ENCODE measurements around the gene CISD3.

Gene CISD3, protein sequence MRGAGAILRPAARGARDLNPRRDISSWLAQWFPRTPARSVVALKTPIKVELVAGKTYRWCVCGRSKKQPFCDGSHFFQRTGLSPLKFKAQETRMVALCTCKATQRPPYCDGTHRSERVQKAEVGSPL

DNA sequence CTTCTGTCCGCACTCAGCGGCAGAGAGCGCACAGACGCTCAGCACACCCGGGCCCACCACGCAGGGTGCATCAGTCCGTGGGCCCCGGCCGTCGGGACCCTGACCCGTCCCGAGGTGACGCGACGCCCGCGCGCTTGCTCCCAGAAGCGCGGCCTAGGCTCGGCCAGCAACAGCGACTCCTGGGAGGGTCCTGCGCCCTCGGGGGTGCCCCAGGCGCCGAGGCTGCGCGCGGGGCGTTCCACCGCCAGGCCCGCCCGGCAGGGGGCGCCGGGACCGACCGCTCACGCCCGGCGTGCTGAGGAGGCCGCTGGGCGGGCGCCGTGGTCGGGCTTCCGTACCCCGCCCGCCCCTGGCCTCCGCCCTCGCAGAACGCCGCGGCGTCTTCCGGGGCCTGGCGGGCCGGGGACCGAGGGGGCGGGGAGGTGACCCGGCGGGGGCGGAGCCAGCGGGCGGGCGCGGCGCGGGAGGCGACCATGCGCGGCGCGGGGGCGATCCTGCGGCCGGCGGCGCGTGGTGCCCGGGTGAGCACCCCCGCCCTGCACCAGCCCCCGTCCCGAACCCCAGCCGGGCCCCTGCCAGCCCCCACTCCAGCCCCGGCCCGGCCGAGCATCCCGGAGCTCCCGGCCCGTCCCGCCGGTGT is at the start of gene CISD3:
Gene CISD3, plus strand, starts transcription at position 456 of the 640 bp plus-strand sequence. Its CDS starts 18 bp downstream, at position 474.
- DNase-seq, result peak; percentile 85

DNA sequence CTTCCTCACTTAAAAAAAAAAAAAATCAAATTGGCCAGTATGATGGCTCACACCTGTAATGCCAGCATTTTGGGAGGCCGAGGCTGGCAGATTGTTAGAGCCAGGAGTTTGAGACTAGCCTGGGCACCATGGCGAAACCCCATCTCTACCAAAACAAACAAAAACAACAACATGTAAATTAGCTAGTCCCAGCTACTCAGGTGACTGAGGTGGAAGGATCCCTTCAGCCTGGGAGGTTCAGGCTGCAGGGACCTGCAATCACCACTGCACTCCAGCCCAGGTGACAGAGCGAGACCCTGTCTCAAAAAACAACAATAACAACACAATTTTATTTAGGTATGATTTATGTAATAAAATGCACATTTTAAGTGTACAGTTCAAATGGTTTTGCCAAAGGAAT is 49.0 kb upstream of the CISD3 start:
- no peak for DNase-seq

DNA sequence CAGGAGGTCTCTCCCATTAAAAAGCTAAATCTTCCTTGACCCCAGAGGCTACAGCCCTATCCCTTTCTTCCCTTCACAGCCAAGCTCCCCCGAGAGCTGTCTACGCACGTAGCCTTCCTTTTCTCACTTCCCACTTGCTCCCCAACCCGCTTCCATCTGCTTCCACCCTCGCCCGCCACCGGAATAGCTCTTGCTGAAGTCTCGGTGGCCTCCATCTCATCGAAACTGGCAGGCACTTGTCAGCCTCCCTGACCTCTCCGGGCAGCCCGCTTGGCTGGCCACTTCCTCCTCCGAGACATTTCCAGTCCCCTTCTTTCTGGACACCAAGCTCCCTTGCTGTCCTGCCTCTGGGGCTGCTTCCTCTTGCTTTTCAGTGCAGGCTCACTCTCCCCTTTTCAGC is 44.6 kb upstream of the CISD3 start:
- no peak for DNase-seq

DNA sequence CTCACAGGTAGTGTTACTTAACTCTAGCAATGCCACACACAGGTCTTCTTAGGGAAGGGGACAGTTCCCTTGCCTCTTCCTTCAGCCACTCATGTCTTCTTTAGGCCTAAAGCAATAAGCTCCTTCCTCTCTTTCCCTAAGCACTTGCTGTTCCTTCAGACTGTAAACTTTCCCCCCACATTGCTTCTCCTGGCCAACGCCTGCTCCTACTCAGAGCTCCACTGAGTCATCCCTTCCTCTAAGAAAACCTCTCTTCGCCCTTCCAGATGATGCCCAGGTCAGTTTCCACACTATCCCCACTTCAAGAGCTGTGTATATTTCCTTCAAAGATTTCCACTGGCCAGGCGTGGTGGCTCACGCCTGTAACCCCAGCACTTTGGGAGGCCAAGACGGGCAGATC is 42.9 kb upstream of the CISD3 start:
- DNase-seq, result no peak

DNA sequence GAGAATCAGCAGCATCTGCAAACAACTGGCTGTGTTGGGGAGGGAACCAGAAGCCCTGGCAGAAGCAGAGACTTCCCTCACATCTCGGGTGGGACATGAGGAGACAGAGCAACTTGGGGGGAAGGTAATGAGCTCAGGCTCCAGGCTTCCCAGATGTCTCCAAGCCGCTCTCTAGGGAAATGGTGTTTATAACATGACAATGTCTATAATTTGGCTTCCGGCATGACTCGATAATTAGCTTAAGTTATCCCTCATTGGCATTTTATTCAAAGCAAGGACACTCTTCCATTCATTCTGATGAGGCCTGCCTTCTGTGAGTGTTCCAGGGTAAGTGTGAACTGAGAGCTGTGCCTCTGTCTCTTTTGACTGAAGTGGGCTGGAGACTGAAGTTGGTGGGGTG is 39.8 kb upstream of the CISD3 start:
- no peak for DNase-seq

DNA sequence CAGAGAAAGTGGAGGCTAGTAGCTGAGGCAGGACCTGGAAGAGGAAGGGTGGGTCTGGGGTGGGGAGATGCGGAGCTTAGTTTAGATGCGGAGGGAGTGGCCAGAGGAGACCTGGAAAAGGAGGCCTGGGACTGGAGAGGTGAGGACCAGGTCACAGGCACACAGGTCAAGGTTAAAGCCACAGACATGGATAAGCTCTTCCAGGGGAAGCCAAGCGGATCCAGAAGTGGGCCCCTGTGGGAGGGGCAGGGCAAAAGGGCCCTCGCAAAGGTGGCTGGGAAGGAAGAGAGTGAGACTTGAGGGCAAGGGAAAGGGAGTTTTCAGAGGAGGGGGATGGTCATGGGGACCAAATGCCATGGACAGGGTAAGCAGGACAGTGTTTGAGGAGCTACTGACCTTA is 39.0 kb upstream of the CISD3 start:
- no peak for DNase-seq

DNA sequence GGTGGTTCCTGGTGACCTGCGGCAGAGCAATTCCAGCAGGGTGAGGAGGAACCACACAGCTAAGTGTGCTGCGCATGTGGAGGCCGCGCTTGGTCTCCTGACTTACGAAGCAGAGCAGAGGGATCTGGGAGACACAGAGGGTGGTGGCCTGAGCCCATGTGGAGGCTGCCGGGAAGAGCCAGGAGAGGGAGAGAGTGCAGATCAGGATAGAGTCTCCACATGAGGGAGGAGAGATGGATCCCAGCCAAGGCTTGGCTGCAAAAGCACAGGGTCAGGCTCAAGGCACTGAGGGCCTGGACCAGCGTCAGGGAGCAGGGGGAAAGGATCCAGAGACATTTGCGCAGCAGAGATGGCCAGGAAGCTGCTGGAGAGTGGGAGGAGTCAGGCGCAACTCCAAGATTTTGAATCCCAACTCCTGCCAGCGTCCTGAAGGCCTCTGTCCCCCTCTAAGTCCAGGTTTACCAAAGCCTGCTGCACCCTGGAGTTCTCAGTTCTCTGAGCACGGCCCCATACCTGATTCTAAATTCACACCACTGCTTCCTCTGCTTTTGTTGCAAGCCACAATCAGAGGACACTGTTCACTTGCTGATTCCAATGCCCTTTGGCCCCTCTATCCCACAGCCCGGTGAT is 36.3 kb upstream of the CISD3 start:
- no peak for DNase-seq

DNA sequence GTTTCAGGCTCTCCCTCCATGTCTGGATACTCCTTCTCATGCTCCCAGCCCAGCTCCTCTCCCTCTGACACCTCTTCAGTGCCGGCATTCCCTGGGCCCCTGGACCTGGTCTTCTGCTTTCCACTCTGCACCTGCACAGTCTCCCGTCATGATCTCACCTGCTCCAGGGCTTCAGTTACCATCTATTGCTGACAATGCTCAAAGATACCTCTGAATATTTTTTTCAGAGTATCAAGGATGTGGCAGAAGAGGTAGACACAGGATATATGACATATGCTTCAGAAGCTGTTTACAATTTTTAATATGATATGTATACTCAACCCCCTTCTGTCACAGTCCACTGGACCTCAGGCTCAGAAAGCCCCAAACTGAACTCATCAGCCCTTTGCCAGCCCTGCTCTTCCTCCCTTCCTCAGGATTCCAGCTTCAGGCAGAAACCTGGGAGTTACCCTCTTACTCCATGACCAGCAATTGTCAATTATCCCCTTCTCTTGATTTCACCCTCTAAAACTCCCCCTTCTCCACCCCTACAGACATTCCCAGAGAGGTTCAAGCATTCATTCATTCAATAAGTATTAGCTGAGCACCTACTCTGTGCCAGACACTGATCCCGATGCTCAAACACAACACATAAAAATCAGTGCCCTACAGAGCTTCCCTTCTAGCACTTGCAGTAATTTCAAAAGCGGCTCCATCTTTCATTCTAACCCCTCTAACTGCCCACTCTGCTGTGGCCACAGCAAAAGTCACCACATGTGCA is 32.9 kb upstream of the CISD3 start:
- no peak for DNase-seq

DNA sequence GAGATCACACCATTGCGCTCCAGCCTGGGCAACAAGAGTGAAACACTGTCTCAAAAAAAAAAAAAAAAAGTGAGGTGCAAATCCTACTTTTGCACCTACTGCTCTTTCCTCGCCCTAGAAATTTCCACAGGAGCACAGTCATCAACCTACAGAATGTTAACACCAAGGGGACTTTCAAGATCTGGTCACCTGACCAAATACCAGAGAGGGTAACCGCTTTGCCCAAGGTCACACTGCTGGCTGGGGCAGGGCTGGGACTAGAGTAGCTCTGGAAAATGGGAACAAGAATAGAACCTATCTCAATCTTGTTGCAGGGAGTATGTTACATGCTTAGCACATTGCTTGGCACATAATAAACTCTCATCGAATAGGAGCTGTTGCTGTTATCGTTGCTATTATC is 31.4 kb upstream of the CISD3 start:
- no peak for DNase-seq

DNA sequence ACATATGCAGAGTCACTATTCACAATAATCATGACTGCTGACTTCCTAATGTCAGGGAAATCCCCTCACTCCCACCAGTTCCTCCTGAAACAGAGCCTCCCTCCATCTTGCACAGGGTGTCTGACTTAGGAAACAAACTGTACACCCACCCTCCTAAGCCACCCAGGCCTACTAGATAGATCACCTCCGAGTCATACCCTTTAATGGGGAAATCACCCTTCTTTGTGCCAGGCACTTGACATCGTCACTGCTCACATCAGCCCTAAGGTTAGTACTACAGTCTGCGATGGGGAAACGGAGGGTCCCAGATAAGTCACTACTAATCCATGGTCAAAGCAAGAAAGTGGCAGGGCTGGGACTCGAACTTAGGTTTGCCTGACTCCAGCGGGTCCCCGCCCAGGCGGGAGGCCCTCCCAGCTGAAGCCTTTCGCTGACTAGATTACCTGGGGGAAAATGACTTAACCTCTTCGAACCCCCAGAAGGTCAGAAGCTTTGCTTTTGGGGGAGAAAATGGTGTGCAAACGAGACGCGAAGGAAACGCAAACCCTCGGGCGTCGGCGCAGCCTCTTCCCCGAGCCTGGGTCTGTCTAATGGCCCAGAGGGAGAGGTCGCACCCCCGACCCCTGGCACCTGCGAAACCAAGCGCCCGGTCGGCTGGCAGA is 28.5 kb upstream of the CISD3 start:
- DNase-seq, result peak; percentile 91

DNA sequence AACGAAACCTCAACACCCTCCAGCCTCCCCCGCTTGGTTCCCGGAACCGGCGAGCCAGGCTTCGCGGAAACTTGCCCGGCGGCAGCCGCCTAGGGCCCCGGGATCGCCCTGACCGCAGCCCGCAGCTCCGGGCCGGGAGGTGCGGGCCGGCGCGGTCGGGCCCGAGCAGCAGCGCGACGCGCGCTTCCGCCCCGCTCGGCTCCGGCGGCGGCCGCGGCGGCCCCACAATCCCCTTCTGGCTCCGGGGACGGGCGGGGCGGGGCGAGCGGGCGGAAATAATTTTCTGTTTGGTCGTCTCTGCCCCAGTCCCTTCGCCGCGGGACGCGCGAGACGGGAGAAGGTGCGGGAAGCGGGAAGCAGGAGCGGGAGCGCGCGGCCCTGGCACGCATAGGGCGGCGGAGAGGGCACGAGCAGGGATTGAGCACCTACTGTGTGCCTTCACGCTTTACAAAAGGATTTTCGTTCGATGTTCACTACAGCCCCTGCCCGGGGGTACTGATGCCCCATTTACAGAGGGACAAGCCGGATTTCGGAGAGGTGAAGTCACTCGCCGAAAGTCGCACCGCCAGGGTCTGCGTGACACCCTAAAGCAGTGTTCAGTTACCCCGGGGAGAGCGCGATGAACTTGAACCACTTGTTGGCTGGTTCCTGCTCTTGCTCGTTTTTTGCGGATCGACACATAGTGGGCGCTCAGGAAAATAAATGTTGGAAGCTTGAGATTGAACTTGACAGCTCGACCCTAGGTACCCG is 27.8 kb upstream of the CISD3 start:
- peak; percentile 92 for DNase-seq

DNA sequence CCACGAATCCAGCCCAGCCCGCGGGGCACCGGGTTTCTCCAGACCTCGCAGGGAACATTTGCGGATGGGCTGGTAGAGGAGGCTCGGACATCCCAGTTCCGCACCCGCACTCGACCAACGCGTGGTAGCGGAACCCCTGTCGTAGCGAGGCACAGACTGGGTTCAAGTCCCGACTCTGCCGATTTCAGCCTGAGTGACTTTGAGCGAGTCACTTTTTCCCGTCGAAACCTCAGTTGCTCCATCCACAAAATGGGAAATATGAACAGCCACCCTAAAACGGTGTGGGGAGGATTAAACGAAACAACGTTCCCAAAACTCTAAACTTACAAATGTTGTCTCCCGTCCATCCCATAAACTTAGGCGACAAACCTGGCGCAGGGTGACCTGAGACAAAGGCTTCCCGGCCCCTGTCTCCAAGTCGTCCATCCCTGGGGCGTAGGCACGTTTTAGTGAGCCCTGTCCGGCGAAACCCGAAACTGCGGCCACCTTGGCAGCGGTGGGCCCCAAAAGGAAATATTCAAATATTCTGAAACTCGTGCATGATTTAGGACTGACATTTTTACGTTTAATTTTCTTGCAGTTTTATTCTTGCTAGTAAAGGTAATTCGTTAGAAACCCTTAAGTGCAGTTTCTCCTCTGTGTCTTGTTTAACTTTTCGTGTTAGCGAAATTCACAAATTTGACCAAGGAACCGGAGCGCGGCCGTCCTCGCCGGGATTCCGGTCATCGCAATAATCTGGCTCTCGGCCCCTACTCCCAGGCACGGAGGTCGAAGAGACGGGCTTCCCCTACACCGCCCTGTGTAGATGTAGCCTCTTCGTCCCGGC is 27.0 kb upstream of the CISD3 start:
- peak; percentile 26 for DNase-seq

DNA sequence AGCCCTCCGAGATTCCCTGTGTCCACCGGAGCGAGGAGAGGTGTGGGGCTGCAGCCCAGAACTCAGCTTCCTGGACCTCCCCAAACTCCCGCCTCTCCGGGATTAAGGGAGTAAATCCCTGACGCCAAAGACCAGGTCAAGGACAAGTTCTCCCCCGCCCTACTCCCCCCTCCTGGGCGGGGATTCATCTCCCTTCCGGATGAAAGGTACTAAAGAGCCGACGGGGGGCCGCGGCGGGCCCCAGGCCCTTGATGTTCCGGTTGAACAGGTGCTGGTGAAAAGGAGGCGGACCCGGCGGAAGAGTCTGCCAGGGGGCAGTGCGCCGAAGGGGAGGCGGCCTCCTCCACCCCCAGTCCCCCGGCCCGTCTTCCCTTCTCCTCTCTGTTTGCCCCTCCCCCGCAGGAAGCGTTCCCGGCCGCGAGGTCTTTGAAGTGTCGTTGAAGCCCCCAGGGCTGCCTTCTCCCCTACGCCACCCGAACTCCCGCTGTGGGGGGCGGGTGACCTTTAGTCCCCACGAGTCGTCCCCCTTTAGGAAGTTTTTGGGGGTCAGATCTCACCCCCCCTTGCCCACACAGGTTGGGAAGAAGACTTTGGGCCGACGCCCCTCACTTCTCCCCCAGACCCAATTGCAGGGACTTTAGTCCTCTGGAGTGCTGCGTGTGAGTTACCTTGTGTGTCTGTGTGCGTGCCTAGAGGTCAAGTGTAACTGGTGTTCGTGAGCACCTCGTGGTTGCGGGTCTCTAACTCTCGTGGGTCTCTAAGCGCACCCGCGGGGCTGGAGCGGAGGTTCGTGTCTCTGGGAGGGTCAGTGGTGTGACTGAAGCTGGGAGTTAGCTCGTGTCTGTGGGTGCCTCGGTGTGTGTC is 26.2 kb upstream of the CISD3 start:
- DNase-seq, result peak; percentile 82

DNA sequence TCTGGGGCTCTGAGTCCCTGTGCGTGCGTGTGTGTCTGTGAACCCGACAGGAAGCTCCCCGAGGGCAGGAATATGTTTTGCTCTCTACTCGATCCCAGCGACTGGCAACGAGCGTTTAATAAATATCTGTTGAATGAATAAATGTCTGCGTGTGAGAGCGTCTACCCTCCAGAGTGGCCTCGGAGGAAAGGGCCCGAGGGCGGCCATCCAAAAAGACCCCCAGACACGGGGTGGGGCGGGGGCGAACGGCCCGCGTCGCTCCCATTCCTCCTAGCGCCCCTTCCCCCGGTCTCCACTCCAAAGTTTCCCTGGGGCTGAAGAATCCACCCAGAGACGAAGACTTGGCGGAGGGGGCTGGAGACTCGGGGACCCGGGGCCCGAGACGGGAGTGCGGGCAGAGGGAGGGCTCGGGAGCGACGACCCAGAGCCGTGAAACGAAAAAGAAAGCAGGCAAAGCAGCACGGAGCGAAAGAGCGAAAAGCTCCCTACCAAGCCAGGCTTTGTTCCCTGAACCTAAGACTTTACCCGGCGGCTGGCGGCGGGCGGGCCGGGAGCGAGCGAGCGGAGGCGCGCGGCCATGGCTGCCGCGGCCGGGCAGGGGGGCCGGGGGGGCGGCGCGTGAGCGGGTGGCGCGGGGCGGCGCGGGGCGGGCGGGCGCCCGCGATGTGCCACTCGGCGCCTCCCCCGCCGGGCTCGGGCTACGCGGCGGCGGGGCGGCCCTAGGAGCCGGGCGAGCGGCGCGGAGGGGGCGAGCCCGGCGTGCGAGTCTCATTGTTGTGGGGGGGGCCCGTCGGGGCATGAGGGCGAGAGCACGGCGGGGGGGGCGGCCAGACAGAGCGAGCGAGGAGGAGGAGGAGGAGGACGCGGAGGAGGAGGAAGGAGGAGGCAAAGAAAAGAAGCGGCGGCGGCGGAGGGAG is 25.3 kb upstream of the CISD3 start, which contains the start of gene MLLT6:
Gene MLLT6, plus strand, starts transcription at position 668 of the 917 bp plus-strand sequence. CDS start 360 bp downstream, outside the sequence.
- DNase-seq, result peak; percentile 82

DNA sequence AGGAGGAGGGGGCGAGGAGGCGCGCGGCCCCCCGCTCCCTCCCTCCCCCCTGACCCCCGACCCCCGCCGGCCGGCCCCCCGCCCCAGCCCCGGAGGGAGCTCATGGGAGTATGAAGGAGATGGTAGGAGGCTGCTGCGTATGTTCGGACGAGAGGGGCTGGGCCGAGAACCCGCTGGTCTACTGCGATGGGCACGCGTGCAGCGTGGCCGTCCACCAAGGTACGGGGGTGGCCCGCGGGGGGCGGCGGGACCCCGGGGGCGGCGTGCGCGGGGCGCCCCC is 24.7 kb upstream of the CISD3 start:
- no peak for DNase-seq

DNA sequence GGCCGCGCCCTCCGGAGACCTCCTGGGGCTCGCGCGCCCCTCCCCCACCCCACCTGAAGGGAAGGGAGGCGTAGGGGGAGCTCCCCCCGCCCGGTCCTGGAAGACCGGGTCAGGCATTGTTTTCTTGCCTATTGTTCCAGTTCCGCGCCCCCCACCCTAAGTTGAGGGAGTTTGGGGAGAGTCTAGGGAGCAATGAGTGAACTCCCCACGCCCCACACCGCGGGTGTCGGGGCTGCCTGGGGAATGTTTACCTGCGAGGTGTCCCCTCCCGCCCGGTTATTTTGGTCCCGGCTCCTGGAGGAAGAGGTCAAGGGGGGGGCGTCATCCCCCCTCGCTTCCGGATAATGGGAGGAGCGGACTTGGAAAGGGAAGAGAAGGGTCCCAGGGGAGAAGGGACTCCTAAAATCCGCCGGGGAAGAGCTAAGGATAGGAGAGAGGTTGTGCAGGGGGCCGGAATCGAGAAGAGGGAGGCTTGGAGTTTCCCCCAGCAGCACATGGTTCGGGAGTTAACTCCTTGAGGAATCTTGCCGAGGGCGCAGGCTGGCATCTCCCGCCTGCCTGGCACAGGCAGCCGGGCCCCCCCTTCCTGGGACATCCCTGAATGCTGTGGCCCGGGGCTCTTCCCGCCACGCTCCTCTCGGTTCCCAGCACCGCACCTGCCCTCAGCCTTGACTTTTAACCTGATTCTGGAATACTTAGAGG is 24.2 kb upstream of the CISD3 start:
- DNase-seq, result peak; percentile 77

DNA sequence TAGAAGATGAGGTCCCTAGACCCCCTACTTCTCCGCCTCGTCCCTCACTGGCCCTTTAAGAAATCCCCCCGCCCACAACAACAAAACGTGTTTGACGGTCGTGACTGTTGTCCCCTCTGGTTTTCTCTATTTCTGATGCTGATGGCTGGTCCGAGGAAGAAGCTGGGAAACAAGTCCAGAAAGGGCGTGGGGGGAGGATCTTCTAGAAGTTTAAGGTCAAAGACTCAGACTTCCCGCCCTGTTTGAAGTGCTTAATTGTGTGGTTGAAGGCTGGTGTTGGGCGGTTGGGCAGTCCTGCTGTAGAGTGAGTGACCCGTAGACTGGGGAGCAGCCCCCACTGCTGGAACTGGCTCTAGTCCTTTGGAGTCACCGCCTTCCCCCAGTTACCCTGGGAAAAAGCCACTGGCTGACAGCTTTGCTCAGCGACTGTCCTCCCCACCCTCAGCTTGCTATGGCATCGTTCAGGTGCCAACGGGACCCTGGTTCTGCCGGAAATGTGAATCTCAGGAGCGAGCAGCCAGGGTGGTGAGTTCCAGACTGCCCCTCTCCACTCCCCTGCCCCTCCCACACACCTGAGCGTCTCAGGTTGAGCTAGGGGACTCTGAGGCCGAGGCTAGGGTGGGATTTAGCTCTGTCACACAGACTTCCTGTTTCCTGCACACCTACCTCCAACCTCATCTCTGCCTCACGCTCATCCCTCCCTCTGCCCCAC is 23.5 kb upstream of the CISD3 start:
- peak; percentile 28 for DNase-seq

DNA sequence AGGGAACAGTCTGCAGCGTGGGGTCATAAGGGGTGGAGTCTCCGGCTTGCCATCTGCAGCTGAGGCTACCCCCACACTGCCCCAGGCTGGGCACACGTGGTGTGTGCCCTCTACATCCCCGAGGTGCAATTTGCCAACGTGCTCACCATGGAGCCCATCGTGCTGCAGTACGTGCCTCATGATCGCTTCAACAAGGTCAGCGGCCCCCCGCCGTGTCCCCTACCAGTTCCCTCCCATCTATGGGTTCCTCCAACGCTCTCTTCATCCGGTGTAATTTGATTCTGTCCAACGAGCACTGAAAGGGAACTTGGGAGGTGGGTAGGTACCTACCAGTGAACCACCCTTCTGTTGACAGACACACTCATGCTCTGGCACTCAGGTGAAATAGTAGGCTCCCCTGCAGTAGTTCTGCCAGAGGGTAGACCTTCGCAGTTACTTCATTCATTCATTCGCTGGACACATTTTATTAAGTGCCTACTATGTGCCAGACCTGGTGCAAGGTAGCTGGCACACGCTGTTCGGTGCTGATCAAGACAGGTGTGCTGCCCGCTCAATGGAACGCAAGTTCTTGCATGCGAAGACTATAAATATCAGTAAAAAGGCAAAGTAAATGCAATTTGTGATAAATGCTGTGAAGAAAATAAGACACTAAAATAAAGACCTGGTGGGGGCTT is 22.3 kb upstream of the CISD3 start:
- no peak for DNase-seq
